H9 (cell line): ENCODE measurements around the gene TMEM187. TPM values are rescaled to one million over a fixed set of nuclear protein-coding genes. Genes with fewer than 3 reads are reported as not detected.

Source experiments
- DNase-seq: peaks from one replicate; pipeline ENCODE4 v3.0.0-alpha.2; 2017
- H2AFZ ChIP-seq: one replicate; pipeline ENCODE4 v1.6.1; 2013; ENCODE audit warnings: mild to moderate bottlenecking, low read length, control low read depth, moderate library complexity
- H2AK5ac ChIP-seq: 2 replicates; pipeline ENCODE4 v1.6.1; 2013; ENCODE audit warnings: low read length, control low read depth, mixed read lengths; ENCODE audit not compliant: insufficient read length
- H2BK120ac ChIP-seq: one replicate; pipeline ENCODE4 v1.6.1; 2013; ENCODE audit warnings: low read depth, mild to moderate bottlenecking, low read length, control low read depth, inconsistent platforms; ENCODE audit not compliant: poor library complexity, severe bottlenecking
- H2BK12ac ChIP-seq: 2 replicates; pipeline ENCODE4 v1.6.1; 2013; ENCODE audit warnings: low read length, control low read depth, mixed read lengths, low read depth; ENCODE audit not compliant: insufficient read length
- H2BK15ac ChIP-seq: 2 replicates; pipeline ENCODE4 v1.6.1; 2013; ENCODE audit warnings: low read depth, low read length, control low read depth
- H2BK20ac ChIP-seq: one replicate; pipeline ENCODE4 v1.6.1; 2013; ENCODE audit warnings: low read depth, mild to moderate bottlenecking, low read length, control low read depth, inconsistent platforms; ENCODE audit not compliant: poor library complexity, severe bottlenecking
- H2BK5ac ChIP-seq: 2 replicates; pipeline ENCODE4 v1.6.1; 2013; ENCODE audit warnings: low read length, control low read depth, mixed read lengths; ENCODE audit not compliant: insufficient read length
- H3K14ac ChIP-seq: 2 replicates; pipeline ENCODE4 v1.6.1; 2013; ENCODE audit warnings: low read length, control low read depth; ENCODE audit not compliant: insufficient read depth
- H3K18ac ChIP-seq: 2 replicates; pipeline ENCODE4 v1.6.1; 2013; ENCODE audit warnings: low read depth, mild to moderate bottlenecking, mixed read lengths, low read length, control low read depth; ENCODE audit not compliant: insufficient read length
- H3K23ac ChIP-seq: 2 replicates; pipeline ENCODE4 v1.6.1; 2013; ENCODE audit warnings: low read length, control low read depth, mixed read lengths, low read depth; ENCODE audit not compliant: insufficient read length
- H3K23me2 ChIP-seq: 2 replicates; pipeline ENCODE4 v1.6.1; 2013; ENCODE audit warnings: low read depth, mild to moderate bottlenecking, mixed read lengths, low read length, control low read depth; ENCODE audit not compliant: insufficient read length, poor library complexity, severe bottlenecking
- H3K27ac ChIP-seq: 2 replicates; pipeline ENCODE4 v1.5.1; 2013; ENCODE audit warnings: low read length, control low read depth, mixed read lengths, low read depth; ENCODE audit not compliant: insufficient read length
- H3K27me3 ChIP-seq: 2 replicates; pipeline ENCODE4 v1.6.1; 2013; ENCODE audit warnings: low read length, control low read depth, inconsistent platforms; ENCODE audit not compliant: insufficient read depth
- H3K4ac ChIP-seq: 2 replicates; pipeline ENCODE4 v1.6.1; 2013; ENCODE audit warnings: low read depth, mild to moderate bottlenecking, control low read depth, inconsistent platforms, low read length, moderate library complexity
- H3K4me1 ChIP-seq: 2 replicates; pipeline ENCODE4 v1.6.1; 2013; ENCODE audit warnings: low read length, control low read depth, inconsistent platforms; ENCODE audit not compliant: insufficient read depth
- H3K4me2 ChIP-seq: 2 replicates; pipeline ENCODE4 v1.6.1; 2013; ENCODE audit warnings: low read length, control low read depth, mixed read lengths; ENCODE audit not compliant: insufficient read length, insufficient read depth
- H3K56ac ChIP-seq: 2 replicates; pipeline ENCODE4 v1.6.1; 2013; ENCODE audit warnings: low read depth, mild to moderate bottlenecking, mixed read lengths, low read length, control low read depth; ENCODE audit not compliant: insufficient read length
- H3K79me1 ChIP-seq: 2 replicates; pipeline ENCODE4 v1.6.1; 2013; ENCODE audit warnings: low read depth, mild to moderate bottlenecking, moderate library complexity, low read length, control low read depth, inconsistent platforms; ENCODE audit not compliant: insufficient read depth, poor library complexity, severe bottlenecking
- H3K79me2 ChIP-seq: 2 replicates; pipeline ENCODE4 v1.6.1; 2013; ENCODE audit warnings: low read length, control low read depth, inconsistent platforms; ENCODE audit not compliant: insufficient read depth
- H3K9ac ChIP-seq: 2 replicates; pipeline ENCODE4 v1.6.1; 2013; ENCODE audit warnings: low read length, control low read depth, mixed read lengths; ENCODE audit not compliant: insufficient read length; ENCODE audit errors: extremely low read depth
- H3K9me3 ChIP-seq: one replicate; pipeline ENCODE4 v1.6.1; 2013; ENCODE audit warnings: low read depth, low read length, inconsistent platforms; ENCODE audit not compliant: control insufficient read depth
- H3T11ph ChIP-seq: one replicate; pipeline ENCODE4 v1.6.1; 2013; ENCODE audit warnings: mild to moderate bottlenecking, low read length, control low read depth, inconsistent platforms
- H4K20me1 ChIP-seq: one replicate; pipeline ENCODE4 v1.6.1; 2013; ENCODE audit not compliant: control insufficient read depth, insufficient read length, insufficient read depth
- H4K5ac ChIP-seq: 2 replicates; pipeline ENCODE4 v1.6.1; 2013; ENCODE audit warnings: low read depth, mild to moderate bottlenecking, mixed read lengths, low read length, control low read depth; ENCODE audit not compliant: insufficient read length
- H4K8ac ChIP-seq: replicated peaks from 2 replicates; pipeline ENCODE4 v1.6.1; 2013; ENCODE audit warnings: low read length, control low read depth, mixed read lengths, low read depth; ENCODE audit not compliant: insufficient read length
- H4K91ac ChIP-seq: 2 replicates; pipeline ENCODE4 v1.6.1; 2013; ENCODE audit warnings: low read depth, mild to moderate bottlenecking, moderate library complexity, mixed read lengths, low read length, control low read depth; ENCODE audit not compliant: insufficient read length
- H3K27ac Mint-ChIP-seq, 3 experiments: 2 replicates in 2 of 3; 3 replicates in 1 of 3; pipeline ENCODE4 v1.8.0; 2020 to 2021; ENCODE audit warnings: mixed read lengths in 3 of 3, mild to moderate bottlenecking in 1 of 3, moderate library complexity in 1 of 3
- H3K27me3 Mint-ChIP-seq: 2 replicates; pipeline ENCODE4 v1.8.0; 2021; ENCODE audit warnings: low read depth, mild to moderate bottlenecking, moderate library complexity, mixed read lengths
- H3K36me3 Mint-ChIP-seq, 3 experiments: 2 replicates in 2 of 3; 3 replicates in 1 of 3; pipeline ENCODE4 v1.8.0; 2020 to 2021; ENCODE audit warnings: low read depth in 3 of 3, mixed read lengths in 3 of 3; ENCODE audit not compliant: insufficient read depth in 1 of 3
- H3K4me1 Mint-ChIP-seq, 2 experiments: 2 replicates each; pipeline ENCODE4 v1.8.0; 2020; ENCODE audit warnings: mixed read lengths in 2 of 2
- H3K4me3 Mint-ChIP-seq, 2 experiments: 2 replicates in 1 of 2; 3 replicates in 1 of 2; pipeline ENCODE4 v1.8.0; 2020 to 2021; ENCODE audit warnings: mild to moderate bottlenecking in 2 of 2, mixed read lengths in 2 of 2, moderate library complexity in 1 of 2
- H3K9me3 Mint-ChIP-seq, 2 experiments: 2 replicates in 1 of 2; 3 replicates in 1 of 2; pipeline ENCODE4 v1.8.0; 2020; ENCODE audit warnings: mild to moderate bottlenecking in 2 of 2, mixed read lengths in 2 of 2, moderate library complexity in 1 of 2
- WGBS: extraction: QIAGEN DNeasy Blood & Tissue Kit; methylation state at CpG from one replicate; pipeline ENCODE4 v1.1.7; 2013; ENCODE audit warnings: missing lambda C conversion rate, low lambda C conversion rate, mixed read lengths; ENCODE audit not compliant: insufficient read length; ENCODE audit errors: extremely low coverage; 5-methylcytosine and 5-hydroxymethylcytosine counted together
- long read RNA-seq: library from polyadenylated mRNA; unstranded; transcript quantifications from one replicate; pipeline ENCODE4 v2.0.0, GENCODE V29; 2020
- total RNA-seq: library from RNA; stranded (reverse); gene quantifications from 2 replicates; pipeline ENCODE4 v1.2.1, GENCODE V29; 2021
- TF ChIP-seq, protein P1 (sequence below): fragments of 200-600 bp; sonication (generic); conservative IDR thresholded peaks from 3 replicates; pipeline ENCODE4 v1.8.0; 2021; ENCODE audit warnings: antibody characterized with exemption, mild to moderate bottlenecking

Gene TMEM187, protein sequence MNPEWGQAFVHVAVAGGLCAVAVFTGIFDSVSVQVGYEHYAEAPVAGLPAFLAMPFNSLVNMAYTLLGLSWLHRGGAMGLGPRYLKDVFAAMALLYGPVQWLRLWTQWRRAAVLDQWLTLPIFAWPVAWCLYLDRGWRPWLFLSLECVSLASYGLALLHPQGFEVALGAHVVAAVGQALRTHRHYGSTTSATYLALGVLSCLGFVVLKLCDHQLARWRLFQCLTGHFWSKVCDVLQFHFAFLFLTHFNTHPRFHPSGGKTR
- 1.9 and 2.7 TPM in 2 replicates for total RNA-seq
- long read RNA-seq, transcript TMEM187-201 (2 exons, 1,880 nt), result major isoform, 33 of 33 reads
- long read RNA-seq, partial matches to known transcripts, result 0 of 33 reads
- long read RNA-seq, other reads (novel, unspliced or antisense), result 0 of 33 reads

DNA sequence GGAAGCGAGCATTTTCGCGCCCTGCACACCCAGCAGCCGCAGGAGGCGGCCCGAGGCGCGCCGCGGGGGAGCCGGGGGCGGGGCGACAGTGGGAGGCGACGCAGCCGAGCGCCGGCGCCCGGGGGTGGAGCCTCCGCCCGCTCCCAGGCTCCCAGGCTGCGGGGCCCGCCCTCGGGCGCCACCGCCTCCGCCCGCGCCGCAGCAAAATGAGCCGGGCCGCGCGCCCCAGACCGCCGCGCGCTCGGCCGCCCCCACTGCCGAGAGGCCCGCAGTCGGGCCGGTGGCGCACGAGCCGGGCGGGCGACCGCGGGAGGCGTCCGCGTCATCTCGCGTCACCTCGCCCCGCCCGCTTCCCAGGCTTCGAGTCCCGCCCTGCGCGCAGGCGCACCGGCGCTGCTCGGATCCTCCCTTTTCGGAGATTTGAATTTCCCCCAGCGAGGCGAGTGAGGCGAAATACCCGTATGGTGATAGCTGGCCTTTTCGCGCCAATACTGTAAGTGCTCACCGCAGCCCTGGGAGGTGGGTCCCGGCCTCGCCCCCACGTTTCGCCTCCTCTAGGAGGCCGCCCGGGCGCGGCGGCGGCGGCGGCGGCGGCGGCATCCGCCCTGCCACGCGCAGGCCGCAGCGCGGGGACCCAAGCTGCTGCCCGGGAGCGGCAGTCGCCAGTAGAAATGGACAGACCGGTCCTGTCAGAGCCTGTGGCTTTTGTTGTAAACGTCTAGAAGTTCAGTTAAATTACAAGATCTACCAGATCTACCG, at the start of gene TMEM187:
Gene TMEM187, plus strand, starts transcription at position 387 of the 759 bp plus-strand sequence. CDS start 9,309 bp downstream, outside the sequence.
- Histone ChIP-seq H2BK5ac (peak within 1 kb of the TSS; percentile 94), H4K5ac (peak within 1 kb of the TSS; percentile 88), H3K4me2 (peak within 1 kb of the TSS; percentile 48), H3K9me3 (no peaks in the 10 kb centered on the region), H3K23ac (no peak within 1 kb of the TSS), H3K18ac (peak within 1 kb of the TSS; percentile 100), H3K9ac (peak within 1 kb of the TSS; percentile 99), H2AFZ (no peak within 1 kb of the TSS), H2BK15ac (no peak within 1 kb of the TSS), H3K4ac (peak within 1 kb of the TSS; percentile 88; the same call in 1 of the 2 replicates), H3K27me3 (no peaks in the 10 kb centered on the region), H2BK120ac (peak within 1 kb of the TSS; percentile 98), H3T11ph (peak within 1 kb of the TSS; percentile 73), H4K91ac (peak within 1 kb of the TSS; percentile 81), H2BK20ac (no peak within 1 kb of the TSS), H3K14ac (peak within 1 kb of the TSS; percentile 100), H4K8ac (no peak within 1 kb of the TSS), H3K79me2 (peaks cover 21% of the 10 kb centered on the region; the same call in 1 of the 2 replicates), H3K27ac (peak within 1 kb of the TSS; percentile 94), H2BK12ac (peak within 1 kb of the TSS; percentile 41), H4K20me1 (no peaks in the 10 kb centered on the region), H3K4me1 (no peaks in the 10 kb centered on the region; the same call in 1 of the 2 replicates), H2AK5ac (no peak within 1 kb of the TSS), H3K56ac (peak within 1 kb of the TSS; percentile 83), H3K79me1 (no peaks in the 10 kb centered on the region), H3K23me2 (peaks cover 18% of the 10 kb centered on the region)
- no CpG with 5 or more reads among the region's 103 CpGs for WGBS
- Mint-ChIP-seq H3K27ac (peak within 1 kb of the TSS; percentile 100), H3K27me3 (no peaks in the 10 kb centered on the region), H3K9me3 (peaks cover 4 to 11% of the 10 kb centered on the region in 2 experiments; a peak in 4 of 5 replicates), H3K4me1 (peaks cover 27 to 36% of the 10 kb centered on the region in 2 experiments), H3K4me3 (peak within 1 kb of the TSS; percentile 100), H3K36me3 (peaks cover 6 to 18% (median 8%) of the 10 kb centered on the region in 3 experiments)
- TF ChIP-seq, protein P1, sequence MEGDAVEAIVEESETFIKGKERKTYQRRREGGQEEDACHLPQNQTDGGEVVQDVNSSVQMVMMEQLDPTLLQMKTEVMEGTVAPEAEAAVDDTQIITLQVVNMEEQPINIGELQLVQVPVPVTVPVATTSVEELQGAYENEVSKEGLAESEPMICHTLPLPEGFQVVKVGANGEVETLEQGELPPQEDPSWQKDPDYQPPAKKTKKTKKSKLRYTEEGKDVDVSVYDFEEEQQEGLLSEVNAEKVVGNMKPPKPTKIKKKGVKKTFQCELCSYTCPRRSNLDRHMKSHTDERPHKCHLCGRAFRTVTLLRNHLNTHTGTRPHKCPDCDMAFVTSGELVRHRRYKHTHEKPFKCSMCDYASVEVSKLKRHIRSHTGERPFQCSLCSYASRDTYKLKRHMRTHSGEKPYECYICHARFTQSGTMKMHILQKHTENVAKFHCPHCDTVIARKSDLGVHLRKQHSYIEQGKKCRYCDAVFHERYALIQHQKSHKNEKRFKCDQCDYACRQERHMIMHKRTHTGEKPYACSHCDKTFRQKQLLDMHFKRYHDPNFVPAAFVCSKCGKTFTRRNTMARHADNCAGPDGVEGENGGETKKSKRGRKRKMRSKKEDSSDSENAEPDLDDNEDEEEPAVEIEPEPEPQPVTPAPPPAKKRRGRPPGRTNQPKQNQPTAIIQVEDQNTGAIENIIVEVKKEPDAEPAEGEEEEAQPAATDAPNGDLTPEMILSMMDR, result no peak
- DNase-seq, result peak; percentile 79
